GM19463 (cell line): ENCODE data around the gene HS1BP3.

Experiments
- ATAC-seq: cut with Tn5 transposase; IDR thresholded peaks from one replicate; pipeline ENCODE4 v1.9.1; 2021; ENCODE audit warnings: mild to moderate bottlenecking, moderate library complexity; ENCODE audit not compliant: unreplicated experiment

HS1BP3 gene, protein sequence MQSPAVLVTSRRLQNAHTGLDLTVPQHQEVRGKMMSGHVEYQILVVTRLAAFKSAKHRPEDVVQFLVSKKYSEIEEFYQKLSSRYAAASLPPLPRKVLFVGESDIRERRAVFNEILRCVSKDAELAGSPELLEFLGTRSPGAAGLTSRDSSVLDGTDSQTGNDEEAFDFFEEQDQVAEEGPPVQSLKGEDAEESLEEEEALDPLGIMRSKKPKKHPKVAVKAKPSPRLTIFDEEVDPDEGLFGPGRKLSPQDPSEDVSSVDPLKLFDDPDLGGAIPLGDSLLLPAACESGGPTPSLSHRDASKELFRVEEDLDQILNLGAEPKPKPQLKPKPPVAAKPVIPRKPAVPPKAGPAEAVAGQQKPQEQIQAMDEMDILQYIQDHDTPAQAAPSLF

DNA sequence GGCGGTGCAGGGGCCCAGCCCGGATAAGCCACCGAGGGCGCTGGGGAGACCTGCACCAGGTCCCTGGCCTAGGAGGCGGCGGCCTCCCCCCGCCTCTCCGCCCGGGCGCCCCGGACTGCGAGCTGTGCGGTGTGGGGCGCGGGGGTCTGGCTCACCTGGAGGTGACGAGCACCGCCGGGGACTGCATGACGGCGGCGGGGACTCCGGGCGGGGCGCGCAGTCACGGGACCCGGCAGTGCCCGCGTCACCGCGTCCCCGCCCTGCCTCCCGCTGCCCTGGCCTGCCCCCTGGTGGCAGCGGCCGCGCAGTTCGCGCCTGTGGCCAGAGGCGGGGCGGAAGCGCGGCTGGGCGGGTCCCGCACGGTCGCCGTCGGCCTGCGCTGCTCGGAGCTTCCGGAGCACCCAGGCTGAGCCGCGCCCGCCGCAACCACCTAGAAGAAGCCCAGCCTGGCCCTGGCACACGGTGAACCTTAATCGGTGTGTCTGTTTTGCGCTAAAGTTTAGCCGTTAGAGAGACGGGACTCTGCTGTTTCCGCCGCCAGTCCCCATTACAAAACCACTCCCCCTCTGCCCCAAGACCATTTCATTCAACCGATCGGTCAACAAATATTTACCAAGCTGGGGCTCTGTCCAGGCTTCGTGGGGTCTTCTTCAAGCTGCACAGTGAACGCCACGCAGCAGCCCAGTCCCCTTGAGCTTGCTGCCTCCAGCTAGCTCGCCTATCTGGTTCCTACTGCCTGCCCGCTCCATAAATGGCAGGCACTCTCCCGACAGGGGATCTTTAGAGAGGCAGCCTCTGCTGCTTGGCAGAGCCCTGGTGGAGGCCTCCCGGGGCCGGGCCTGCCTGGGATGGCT, at the start of gene HS1BP3:
Gene HS1BP3 (minus strand): TSS at position 222 of the 854 bp plus-strand sequence. CDS start 35 bp downstream, at position 187.
- ATAC-seq: peak; percentile 94

DNA sequence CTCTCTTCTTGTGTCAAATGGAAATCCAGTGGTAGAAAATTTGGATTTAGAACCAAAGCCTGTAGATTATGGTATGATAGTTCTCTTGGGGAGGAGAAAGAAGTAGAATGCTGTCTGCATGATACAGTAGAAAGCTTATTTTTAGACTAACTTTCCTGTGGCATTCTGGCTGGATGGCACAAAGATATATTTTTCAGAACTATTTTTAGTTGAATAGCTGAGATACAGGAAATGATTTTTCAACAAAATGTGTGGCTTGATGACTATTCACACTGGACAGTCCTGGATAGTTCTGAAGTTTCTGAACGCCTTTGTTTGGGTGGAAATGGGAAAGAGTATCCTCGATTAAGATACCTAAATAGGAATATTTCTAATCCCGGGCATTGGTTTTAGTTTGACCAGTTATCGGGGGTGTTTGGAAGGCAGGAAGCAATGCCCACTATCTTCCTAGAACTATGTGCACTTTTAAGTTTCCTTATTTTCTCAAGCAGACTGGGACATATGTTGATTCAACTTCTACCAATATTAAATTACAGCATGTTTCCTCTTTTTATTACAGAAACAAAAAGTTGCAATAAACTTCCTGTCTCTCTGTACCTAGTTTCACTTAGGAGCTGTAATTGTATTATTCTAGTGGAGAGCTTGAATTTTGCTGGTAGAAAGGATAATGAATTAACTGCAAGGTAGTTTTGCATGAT, 48.2 kb upstream of the HS1BP3 start:
- ATAC-seq: peak; percentile 37

DNA sequence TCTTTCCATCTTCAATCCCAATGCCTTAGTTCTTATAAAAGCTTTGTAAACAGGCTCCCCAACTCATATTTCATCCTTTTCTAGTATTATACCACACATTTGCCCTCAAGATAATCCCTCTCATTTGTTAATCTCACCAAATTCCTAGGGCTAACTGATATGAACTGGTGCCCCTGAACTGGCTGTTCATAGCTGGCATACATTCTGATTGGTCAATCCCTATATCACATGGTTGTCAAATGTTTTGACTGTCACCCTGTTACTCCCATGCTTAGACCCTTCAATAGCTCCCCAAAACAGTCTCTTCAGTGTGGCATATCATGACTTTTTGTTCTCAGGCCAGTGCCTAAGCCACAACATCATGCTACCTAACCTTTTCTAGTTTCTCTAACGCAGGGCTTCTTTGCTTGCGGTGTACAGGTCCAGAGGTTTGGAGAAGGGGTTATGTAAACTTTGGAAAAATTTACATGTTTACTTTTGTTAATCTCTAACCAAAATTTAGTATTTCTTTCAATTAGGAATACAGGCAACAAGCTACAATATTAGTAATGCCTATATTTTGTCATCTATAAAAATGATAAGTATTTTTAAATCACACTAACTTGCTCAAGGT, 46.5 kb upstream of the HS1BP3 start:
- no peak for ATAC-seq

DNA sequence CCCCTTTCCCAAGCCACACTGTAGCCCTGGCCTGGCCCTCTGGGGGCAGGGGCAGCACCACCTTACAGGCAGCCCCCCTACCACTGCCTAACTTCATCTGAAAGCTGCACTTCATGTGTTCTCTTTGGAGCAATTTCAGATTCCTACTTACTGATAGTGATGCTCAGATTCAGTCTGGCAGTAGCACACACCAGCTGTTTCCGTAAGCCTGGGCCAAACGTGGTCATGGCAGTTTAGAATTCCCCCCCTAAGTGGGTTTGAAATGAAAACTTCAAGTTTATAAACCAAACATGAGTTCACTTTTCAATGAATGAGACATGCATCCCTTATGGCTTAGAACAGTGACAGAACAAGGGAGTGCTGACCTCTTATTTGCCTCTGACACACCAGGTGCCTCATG, 45.5 kb upstream of the HS1BP3 start:
- ATAC-seq: no peak

DNA sequence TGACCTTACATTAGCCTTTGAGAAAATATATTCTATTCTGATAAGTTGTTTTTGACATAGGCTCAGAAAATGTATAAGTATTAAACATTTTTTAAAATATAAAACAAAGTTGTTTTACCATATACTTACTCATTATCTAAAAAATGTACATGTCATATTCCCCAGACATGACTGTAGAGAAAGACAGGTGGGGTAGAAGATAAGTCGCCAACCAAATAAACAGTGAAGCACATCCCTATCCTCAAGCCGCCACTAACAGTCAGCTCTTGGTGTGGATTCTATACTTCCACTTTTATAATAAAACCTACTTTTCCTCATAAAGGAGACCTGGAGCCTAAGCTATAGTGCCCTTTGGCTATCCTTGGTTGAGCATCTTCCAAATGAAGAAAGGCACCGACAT, 42.4 kb upstream of the HS1BP3 start:
- no peak for ATAC-seq

DNA sequence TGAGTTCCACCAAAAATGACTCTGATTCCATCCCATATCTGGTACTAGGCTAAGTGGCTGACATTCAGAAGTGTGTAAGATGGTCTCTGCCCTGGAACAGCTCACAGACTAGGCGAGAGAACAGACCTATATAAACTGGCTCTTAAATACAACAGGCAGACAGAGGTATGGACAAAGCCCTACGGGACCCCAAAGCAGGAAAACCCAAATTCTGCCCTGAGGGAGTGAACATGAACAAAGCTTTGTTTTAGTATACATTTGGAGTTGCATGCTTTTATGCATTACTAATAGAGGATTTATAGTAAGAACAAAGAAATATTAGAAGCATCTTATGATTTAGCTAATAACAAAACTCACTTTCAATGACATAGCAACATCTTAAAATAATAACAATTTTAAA, 41.2 kb upstream of the HS1BP3 start:
- no peak for ATAC-seq

DNA sequence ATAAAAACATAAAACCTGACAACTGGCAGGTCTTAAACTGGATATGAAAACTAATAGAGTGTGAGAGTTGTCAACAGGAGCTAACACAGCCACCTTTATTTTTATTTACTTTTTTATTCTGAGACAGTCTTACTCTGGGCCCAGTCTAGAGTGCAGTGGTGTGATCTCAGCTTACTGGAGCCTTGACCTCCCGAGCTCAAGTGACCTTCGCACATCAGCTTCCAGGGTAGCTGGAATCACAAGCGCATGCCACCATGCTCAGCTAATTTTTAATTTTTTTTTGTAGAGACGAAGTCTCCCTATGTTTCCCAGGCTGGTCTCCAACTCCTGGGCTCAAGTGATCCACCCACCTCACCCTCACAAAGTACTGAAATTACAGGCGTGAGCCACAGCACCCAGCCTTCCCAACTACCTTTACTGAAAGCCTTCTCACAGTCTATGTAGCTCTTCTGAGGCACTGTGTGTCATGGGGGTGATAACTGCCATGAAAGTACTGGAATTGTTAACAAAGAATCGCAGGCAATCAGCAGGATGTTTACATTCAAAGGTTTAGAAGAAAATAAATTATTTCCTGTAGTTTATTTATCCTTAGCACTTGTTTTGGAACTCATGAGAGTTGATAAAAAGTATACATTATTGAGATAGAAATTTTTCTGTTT, 40.3 kb upstream of the HS1BP3 start:
- no peak for ATAC-seq

DNA sequence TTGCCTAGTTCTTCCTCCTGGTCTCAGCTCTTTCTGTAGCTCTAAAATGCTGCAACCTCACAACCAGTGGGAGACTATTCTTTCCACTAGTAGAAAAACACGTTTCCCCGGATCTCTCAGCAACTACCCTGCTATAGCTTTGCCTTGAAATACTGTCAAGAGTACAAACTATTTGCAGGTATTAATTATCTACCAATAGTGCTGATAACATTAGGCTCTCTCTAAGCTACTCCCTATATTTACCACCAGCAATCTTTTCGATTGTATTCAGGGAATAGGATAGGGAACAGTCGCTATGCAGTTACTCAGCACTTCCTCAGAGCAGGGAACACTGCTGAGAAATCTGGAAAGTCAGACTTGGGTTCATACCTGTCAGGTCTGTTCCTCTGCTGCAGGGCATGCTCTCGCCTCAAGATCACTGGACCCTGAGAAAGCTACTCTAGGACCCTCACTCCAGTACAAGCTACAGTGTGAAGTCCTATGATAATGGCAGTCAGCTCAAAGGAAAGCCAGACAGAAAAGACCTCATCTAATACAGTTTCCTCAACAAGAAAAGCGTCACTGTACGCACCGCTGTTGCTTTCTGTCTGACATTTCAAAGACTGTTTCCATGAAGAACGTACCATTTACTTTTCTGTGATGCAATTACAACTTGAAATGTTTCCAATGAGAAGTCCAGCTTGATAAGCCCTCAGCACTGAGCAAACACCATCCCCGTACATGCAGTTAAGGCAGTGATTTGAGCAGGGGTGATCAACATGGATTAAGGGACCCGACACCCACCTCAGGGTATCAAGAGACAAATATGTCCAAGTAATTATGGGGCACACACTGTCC, 38.7 kb upstream of the HS1BP3 start:
- ATAC-seq: no peak

DNA sequence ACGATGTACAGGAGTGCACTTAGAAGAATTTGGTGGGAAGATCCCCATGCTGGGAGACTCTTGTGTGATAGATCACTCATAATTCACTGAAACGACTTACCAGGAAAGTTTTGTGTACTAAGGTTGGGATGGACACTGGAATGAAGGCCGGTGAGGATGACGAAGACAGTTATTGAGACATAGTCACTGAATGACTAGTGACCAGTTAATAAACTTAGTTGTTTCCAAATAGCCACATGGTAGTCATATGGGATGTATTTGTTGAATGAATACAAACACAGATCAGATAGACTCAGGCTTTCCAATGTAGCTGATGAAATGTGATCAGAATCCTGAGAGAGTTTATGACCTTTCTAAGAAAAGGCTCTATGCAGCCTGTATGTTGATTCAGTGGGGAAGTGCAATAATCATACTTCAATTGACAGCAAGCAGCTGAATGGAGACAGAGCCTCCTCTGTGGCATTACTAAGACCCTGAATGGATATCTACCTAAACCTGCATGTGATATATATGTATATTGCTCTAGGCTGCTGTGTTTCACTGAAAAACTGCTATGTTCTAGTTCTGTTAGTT, 36.4 kb upstream of the HS1BP3 start:
- ATAC-seq: no peak

DNA sequence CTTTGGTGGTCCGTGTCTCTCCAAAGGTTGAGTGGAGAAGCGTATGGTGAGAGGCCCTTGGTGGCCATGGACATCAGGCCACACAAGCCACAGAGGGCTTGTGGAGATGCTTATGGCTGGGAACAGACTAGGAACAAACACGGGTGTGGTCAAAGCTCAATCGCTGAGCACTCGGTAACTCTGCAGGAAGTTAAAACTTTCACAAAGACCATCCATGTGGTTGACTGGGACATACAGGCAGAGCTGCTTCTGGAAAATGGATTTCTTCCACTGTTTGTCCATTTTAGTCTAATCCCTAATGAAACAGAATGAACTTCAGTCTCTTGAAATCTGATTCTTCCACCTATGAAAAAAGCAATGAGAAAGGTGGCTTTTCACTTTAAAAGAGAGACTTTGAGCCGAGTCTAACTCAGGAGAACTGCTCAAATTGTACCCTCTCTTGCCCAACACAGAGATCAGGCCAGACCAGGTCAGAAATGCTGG, 33.7 kb upstream of the HS1BP3 start:
- no peak for ATAC-seq

DNA sequence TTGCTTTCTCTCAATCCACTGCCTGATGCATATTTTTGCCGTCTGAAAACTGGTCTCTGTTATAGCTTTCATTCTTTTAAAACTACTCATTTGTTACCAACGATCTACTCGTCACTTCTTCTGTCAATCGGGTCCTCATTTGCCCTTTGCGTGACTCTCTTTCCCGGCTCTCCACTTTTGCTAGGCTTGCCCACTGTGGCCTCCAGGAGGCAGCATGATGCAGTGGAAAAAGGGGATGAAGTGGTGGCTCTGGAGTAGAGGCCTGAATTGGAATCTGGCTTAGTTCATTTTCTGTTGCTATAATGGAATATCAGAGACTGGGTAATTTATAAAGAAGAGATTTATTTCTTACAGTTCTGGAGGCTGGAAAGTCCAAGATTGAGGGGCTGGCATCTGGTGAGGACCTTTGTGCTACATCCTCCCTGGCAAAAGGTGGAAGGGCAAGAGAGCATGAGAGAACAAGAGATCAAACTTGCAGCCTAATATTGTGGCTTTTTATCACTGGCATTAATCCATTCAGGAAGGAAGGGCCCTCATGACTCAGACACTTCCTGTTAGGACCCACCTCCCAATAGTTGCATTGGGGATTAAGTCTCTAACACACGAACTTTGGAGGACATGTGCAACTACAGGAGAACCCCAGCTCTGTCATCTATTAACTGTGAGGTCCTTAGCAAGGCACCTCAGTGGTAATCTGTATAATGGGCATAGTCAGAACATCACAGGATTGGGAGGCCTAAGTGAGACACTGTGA, 31.4 kb upstream of the HS1BP3 start:
- no peak for ATAC-seq

DNA sequence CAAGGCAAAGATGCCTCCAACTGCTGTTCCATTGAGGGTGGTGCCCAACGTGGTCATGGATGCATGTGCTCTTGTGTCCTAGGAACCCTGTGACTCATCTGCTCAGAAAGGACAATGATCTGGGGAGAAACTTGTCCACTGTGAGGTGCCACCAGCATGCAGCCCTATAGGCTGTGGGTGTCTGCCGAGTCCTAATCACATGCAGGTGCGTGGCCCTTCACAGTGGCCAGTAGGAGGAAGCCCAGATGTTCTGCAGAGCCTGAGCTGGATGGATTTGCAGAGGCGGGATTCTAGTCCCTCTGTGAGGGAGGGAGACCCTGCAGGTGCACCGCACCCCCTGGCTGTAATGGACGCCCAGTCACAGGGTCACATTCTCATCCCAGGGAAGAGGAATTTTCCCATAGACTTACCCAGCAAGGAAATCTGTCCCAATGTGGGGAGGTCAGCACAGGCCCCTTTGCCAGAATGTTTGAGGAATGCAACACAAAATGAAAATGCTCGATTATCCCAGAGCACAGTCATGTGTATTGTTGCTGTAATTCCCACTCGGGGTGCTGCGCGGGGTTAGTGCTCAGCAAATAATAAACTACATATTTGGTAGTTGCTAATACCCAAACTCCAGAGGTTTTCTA, 30.0 kb upstream of the HS1BP3 start:
- no peak for ATAC-seq

DNA sequence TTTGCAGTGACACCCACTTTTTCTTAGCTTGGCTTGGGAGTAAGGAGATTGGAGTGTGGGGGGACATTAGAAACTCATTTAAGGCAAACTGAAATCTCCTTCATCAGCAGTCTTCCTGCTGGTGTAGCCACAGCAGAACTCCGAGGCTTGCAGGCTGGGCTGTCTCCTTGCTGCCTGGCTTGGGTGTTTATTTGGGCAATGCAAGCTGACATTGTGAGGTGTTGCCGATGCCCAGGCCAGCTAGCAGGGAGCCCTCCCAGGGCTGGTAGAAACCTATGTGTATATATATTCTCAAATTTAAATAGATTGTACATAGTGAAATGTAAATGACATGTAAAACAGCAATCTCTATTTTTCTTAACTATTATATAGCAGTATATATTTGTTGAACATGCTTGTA, 27.9 kb upstream of the HS1BP3 start:
- ATAC-seq: no peak

DNA sequence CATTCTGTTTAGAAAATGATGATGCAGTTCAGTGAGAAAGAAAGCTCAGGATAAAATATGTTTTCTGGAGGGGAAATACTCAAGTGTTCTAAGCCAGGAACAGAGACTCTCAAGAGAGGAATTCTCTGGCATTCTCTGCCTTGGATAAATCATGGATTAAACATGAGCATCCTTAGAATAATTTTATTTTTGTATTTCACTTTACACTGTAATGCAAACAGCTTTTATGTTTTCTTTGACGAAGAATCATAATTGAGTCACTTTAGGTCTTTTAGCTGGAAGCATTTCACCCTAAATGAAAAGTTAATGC, 27.1 kb upstream of the HS1BP3 start:
- ATAC-seq: no peak

DNA sequence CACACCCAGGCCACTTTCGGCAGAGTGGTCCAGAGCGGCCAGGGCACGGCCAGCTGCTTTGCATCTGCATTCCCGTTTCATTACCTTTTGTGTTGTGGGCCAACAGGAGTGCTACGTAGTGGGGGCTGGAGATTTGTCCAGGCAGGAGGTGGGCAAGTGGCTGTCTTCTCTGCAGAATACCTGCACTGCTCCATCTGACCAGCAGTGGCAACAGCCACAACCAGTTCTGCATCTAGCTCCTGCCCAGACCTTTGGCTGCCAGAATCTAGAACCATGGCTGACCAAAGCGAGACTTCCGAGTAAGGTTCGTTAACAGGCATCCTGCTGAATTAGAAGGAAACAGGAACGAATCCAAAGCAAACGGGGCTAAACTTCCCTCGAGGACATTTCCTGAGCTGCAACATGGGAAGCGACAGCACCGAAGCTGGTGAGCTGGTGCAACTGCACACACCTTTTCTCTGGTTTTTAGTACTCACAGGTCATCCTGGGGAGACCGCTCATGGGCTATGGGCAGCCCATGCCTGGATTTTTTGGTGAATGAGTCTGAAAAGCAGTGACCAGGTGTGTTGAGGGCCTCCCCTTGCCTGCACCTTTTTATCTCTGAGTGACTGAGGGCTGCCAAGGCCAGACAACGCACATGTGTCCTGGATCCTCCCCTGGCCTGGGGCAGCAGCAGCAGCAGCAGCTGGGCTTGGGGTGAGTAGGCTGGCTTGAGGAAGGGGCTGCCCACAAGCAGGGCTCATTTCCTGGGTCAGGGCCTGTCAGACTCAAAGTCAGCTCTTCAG, 26.6 kb upstream of the HS1BP3 start:
- ATAC-seq: peak; percentile 26

DNA sequence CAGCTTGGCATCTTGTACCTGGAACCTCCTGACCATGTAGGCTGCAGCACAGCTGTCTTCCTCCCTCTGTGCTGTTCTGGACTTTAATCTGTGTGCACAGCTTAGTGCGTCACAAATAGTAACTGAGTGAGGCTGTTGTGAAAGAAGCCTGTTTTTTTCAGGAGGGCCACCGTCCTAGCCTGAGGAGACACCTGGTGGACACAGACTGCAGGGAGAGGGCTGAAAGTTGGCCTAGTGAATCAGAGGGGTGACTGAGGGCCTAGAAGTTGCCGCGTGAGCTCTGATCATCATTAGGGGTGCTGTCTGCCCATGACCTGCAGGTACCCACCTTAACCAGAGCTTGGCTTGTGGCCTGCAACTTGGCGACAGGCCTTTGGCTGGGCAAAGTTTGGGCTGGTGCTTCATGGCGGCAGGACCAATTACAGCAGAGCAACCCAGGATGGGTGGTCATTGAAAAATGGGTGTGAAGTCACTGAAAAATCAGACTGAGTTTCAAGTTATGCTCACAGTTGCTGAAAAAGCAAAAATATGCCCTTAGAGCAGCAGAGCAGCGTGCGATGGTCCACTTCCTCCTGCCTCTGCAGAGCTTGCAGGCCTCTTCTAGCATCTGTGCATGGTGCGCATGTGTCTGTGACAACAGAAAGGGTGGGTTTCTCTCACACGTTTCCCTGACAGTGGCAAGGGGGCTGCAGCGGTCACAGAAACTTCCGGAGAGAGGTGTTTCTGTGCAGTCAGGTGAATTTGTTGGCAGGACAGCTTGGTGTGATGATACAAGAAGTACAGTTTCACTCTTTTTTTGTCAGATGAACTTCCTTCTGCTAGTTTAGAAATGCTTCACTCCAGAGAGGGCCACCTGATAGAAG, 25.7 kb upstream of the HS1BP3 start:
- ATAC-seq: peak; percentile 30
